Gastroesophageal sphincter (tissue), 3 donors: ENCODE measurements around the gene FBXL20.

Experiments
- CTCF ChIP-seq, 4 experiments: fragments of 200-600 bp in 2 of 4; fragments of 450-650 bp in 2 of 4; sonication (generic) in 1 of 4; IDR thresholded peaks; one replicate each; pipeline ENCODE4 v1.5.1; 2017 to 2019; ENCODE audit warnings: antibody characterized with exemption in 4 of 4, mild to moderate bottlenecking in 2 of 4, moderate library complexity in 2 of 4
- EP300 ChIP-seq: sonication (generic); formaldehyde crosslinking; IDR thresholded peaks from one replicate; pipeline ENCODE4 v1.6.1; 2017; ENCODE audit warnings: antibody characterized with exemption, mild to moderate bottlenecking
- POLR2A ChIP-seq, 2 donors: fragments of 450-650 bp; IDR thresholded peaks; one replicate each; pipeline ENCODE4 v1.6.1; 2017; ENCODE audit warnings: antibody characterized with exemption in 2 of 2, mild to moderate bottlenecking in 2 of 2, moderate library complexity in 1 of 2
- POLR2AphosphoS5 ChIP-seq: sonication (generic); formaldehyde crosslinking; IDR thresholded peaks from one replicate; pipeline ENCODE4 v1.6.1; 2017; ENCODE audit warnings: antibody characterized with exemption

GRCh38 chr17:39208893-39209292 lies 192.5 kb downstream of the FBXL20 start:
- no peak for TF ChIP-seq POLR2A (IDR thresholded peaks at IDR 0.05)
- no peak for TF ChIP-seq CTCF (IDR thresholded peaks at IDR 0.05)
- no peak for TF ChIP-seq EP300
- TF ChIP-seq POLR2AphosphoS5, result no peak
